HG03280 (cell line): ENCODE data around the gene NBPF4.
"Not testable (repeated sequence)": the region's sequence is repeated elsewhere in the genome, so short reads cannot be mapped to it uniquely, and the experiment has no call there.

Source experiments
- ATAC-seq: cut with Tn5 transposase; IDR thresholded peaks from one replicate; pipeline ENCODE4 v1.9.1; 2021; ENCODE audit warnings: mild to moderate bottlenecking, moderate library complexity; ENCODE audit not compliant: unreplicated experiment

NBPF4 gene

GRCh38 chr1:108243976-108244375, at the start of gene NBPF4:
Gene NBPF4, minus strand, starts transcription at chr1:108244076. Its CDS starts 315 bp downstream, at chr1:108243761.
- not testable (repeated sequence) for ATAC-seq

DNA sequence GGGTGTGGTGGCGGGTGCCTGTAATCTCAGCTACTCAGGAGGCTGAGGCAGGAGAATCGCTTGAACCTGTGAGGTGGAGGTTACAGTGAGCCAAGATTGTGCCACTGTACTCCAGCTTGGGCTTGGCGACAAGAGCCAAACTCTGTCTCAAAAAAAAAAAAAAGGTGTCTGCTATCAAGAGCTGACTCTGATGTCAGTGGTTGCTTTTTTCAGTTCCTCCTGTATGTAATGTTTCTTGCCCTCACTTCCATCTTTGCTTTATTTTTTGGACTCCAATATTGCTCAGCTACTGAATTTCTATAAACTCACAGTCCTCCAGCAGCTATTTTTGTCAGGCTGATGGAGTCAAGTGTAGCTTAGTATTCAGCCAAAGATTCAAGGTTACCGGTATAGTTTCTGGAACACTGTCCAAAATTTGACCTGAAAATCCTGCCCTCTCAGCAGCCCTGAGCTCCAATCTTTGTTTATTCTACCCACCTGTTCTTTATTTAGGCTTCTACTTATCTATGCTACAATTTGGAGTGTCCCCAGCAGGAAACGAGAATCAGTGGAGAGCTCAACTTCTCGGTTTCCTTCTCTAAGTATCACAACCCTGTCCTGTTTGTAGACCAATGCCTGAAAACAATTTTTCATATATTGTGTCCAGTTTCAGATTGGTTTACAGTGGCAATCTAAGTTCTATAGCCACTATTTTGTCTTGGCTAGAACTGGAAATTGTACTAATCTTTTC, 38.8 kb upstream of the NBPF4 start:
- not testable (repeated sequence) for ATAC-seq

DNA sequence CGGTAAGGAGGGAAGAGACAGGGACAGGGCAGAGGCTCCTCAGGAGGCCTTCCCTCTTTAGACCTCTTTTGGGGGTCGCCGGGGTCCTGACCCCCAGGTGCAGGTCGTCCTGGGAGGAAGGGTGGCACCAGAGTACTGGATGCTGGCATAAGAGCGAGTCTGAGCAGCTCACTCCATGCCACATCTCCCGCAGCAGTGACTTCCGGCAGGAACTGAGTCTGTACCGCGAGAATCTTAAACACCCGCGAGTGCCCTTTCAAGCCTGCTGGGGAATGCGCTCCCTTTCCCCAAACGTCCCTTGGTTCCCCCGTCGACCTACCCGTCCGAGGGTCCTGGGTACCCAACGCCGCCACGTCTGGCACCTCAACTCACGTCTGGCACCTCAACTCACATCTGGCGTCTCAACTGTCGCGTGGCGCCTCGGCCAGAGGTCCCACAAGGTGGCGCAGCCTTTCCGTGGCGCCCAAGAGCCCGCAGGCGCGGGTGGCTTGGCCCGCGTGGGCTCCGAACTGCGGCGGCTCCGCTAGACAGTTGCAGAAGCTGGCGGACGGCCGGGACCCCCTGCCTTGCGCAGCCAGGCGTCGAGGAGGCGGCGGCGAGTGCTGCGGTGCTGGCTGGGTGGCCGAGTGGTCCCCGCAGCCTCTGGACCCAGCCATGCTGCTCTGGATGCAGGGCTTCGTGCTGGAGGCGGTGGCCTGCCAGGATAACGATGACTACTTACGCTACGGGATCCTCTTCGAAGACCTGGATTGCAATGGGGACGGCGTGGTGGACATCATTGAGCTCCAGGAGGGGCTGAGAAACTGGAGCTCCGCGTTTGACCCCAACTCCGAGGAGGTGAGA, 28.8 kb upstream of the NBPF4 start:
- ATAC-seq: not testable (repeated sequence)

DNA sequence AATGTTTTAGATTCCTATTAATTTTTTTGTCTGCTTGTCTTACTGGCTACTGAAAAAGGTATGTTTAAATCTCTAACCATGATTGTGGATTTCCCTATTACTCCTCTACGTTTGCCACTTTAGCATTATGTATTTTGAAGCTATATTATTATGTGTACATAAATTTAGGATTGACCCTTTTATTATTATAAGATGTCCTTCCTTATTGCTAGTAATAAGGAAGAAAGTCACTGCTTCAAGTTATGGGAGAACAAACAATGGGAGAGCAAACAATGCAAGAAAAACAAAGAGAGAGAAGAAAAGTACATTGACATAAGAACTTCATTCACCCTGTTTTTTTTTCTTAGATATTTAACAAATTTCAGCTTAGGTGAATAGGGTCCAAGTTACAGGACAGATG, 23.2 kb upstream of the NBPF4 start:
- not testable (repeated sequence) for ATAC-seq

DNA sequence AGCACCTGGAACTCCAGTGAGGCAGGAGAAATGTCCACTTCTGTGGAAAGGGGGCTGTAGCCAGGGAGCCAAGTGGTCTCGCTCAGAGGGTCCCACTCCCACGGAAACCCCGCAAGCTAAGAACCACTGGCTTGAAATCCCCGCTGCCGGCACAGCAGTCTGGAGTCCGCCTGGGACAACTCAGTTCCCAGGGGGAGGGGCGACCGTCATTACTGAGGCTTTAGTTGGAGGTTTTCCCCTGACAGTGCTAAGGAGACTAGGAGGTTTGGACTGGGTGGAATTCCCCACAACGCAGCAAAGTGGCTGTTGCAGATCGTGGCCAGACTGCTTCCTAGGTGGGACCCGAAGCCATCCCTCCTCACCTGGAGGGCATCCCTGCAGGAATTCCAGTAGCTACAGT, 18.1 kb upstream of the NBPF4 start:
- not testable (repeated sequence) for ATAC-seq

- ATAC-seq: not testable (repeated sequence)
Observed at GRCh38 chr1:108261519-108261918, 17.6 kb upstream of the NBPF4 start.

DNA sequence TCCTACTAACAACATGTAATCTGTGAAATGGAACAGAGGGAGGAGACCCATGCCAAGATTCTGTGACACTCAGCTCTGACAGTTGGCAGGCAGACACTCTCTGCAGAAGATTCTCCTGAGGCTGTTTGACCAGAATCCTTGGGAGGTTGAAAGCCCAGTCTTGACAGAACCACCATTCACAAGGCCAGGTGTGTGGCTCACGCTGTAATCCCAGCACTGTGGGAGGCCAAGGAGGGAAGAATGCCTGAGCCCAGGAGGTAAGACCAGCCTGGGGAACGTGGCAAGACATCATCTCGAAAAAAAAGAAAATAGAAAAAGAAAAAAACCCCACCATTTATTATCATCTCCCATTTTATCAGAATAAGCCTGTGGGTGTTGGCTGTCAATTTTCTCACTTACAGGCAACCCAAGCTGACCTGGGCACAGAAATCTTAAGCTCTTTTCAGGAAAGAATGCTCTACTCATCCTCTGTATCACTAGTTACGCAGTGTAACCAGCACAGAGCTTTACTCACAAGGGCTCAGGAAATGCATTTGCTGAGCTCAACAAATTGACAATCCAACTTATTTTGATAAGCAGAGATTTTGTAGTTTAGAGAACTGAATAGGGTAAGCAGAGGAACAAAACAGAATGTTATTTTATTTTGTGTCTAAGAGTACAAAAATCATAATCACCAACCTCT, 16.8 kb upstream of the NBPF4 start:
- ATAC-seq: not testable (repeated sequence)

- not testable (repeated sequence) for ATAC-seq
Observed at GRCh38 chr1:108255426-108255825, 11.6 kb upstream of the NBPF4 start.

DNA sequence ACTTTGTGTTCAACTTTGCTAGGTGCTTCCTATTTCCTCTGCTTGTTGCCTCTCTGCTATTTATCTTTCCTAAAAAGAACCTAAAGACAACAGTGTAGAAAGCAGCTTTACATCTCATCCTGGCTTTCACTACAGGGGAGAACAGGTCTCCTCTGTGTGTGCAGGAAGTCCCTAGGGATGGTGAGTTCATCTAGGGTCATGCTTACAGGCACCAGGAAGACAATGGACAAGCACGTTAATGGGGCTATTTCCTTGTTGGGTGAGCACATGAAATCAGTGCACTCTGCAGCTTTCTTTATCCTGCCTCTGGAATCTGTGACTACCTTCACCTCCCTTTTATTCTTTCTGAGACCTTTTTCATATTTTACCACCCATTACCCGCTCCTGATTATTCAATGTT, 4.5 kb downstream of the NBPF4 start:
- ATAC-seq: not testable (repeated sequence)

DNA sequence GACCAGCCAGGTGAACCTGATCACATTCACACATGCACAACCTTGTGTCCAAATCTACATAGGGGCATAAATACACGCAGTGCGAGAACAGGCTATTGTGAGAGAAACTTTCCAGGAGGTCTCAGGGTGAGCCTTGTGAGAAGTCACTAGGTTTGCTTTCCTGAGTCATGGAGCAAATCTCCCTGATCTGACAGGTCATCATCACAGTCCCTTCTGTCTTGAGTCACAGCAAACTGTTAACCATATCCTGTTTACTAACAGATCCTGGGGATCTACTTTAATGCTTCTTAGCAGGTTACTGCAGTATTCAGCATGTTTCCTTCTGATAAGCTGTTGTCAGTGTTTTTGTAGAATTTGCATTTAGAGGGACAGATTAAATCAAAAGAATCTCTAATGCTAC, 8.6 kb downstream of the NBPF4 start:
- ATAC-seq: not testable (repeated sequence)

DNA sequence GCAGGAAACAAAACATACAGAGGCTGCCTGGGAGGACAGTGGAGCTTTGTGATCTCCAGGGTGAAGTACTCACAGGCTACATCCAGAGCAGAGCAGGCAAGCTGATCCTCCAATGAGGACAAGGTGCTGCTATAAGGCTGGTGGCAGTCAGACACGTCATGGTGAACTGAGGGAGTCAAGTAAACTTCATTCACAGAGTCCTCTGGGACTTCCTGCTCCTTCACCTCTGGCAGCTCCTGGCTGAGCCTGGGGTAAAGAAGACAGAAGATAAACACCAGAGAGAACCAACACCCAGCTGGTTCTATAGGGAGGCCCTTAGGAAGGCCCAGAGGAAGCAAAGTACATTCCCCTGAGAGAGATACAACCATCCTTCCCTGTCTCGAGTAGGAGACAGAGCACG, 11.7 kb downstream of the NBPF4 start:
- not testable (repeated sequence) for ATAC-seq

DNA sequence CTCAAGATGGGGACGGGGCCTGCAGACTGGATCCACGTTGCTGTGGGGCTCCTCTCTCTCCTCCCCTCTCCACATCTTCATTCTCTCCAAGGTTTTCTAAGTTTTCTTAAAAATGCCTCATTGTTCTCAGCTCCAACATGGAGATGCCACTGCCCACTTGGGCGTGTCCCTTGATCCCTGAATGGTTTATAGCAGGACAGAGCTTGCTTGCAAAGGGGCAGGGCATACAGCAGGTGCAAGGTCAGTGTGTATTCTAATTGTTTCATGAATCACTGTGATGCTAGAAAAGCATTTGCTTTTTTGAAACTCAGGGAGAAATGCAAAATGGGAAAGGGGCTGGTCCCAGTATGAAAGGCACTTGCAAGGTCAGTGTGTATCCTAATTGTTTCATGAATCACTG, 13.9 kb downstream of the NBPF4 start:
- not testable (repeated sequence) for ATAC-seq

DNA sequence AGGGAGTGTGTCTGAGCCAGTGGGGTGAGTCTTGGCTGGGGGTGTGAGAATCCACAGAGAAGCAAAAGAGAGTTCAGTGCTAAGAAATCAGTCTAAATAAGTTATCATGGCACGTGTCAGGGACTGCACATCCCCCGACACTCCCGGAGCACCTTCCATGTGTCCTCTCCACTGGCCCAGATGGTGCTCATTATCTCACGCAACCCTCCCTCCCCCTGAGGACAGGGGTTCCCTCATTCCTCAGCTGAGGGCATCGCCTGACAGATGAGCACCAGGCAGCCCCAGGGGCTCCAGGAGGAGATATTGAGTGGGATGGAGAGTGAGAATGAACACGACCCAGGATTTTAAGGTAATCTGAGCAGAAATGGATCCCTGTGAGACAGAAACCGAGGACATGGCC, 16.1 kb downstream of the NBPF4 start:
- ATAC-seq: not testable (repeated sequence)

- not testable (repeated sequence) for ATAC-seq
Observed at GRCh38 chr1:108226855-108227254, 17.0 kb downstream of the NBPF4 start.

GRCh38 chr1:108223226-108223625, 20.6 kb downstream of the NBPF4 start:
- ATAC-seq: not testable (repeated sequence)

- not testable (repeated sequence) for ATAC-seq
Observed at GRCh38 chr1:108217515-108218174, 26.2 kb downstream of the NBPF4 start.

DNA sequence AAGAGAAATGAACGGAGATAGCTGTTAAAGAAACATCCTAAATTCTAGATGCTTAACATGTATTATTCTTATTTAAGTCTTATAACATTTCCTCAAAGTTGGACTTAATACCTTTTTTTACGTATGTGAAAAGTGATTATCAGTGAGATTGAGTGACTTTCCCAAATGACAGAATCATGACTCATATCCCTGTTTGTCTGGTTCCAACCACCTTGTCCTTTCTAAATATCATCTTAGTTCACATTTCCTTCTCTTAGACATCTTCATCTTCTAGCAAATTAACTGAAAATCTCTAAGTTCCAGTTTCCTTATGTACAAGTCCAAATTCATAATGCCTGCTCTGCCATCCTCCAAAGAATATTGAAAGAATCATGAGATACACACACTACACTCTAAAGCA, 26.9 kb downstream of the NBPF4 start:
- ATAC-seq: not testable (repeated sequence)

DNA sequence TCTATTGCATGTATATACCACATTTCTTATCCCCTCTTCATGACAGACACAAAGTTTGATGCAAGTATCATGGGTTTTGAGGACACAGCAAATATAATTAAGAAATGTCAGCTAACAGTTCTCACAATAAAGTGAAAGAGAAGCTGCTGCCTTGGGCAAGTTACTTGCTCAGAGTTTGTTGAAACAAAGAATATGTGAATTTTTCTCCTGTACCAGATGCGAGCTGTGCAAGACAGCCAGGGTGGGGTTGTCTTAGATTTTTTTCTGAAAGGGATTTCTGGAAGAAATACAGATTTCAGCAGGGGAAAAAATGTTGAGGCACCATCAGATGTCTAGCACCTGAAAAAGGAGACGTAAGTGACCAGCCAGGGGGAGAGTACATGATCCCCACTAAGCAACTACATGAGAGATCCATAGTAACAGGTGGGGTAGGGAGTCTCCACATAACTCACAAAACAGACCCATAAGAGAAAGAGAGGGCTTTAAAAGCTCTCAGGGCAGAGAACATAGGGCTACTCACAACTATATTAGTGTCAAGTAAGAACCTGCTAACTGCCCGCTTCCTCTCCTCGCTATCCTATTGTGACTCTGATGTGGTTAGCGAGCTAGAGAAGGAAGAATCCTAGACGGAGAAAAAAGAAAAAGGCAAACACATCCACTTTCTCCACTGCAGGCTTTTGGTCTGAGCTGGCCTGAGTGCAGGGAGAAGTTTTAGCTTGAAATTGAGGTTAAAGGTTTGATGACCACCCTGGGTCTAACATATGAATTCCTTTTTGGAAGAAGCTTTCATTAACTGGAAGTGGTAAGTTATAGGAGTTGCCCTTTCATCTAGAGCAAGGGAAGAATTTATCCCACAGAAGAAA, 27.6 kb downstream of the NBPF4 start:
- ATAC-seq: not testable (repeated sequence)

DNA sequence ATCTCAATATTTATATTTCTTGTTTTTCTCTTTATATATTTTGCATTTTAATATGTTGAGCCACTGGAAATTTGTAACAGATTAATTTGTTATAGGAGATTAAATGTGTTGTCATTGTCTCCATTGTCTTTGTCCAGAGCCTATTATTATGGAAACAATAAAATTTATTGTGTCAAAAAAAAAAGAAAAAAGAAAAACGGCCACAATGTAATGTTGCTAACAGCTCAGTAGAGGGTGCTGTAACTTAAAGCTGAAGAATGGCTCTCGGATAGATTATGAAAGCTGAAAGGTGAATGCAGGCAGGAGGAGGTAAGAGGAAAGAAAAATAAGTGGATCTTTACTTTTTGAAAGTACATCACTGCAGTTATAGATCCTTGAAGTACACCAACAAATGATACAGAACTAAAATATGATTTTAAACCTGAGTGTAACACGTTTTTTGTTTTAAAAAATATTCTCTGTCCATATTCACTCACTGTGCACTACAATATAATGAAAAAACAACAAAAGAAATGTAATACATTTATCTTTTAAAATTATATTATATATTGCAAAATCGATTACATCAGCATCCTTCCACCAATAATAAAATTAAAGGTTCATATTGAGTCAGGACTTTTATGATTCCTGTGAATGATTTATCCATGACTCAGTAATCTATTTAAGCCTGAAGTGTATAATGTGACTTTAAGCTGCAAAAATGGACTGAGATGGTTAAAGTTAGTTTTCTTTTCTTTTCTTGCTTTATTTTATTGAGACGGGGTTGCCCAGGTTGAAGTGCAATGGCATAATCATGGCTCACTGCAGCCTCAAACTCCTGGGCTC, 29.0 kb downstream of the NBPF4 start:
- peak; percentile 57 for ATAC-seq
